HG03060 (cell line): Measurements from ENCODE around the gene BTNL2.
A peak's percentile ranks its signal among the peaks of the same experiment; 100 is the strongest.
"Not testable (repeated sequence)": the region's sequence is repeated elsewhere in the genome, so short reads cannot be mapped to it uniquely, and the experiment has no call there.

Source experiments
- ATAC-seq: cut with Tn5 transposase; IDR thresholded peaks from one replicate; pipeline ENCODE4 v1.9.1; 2021; ENCODE audit warnings: low read depth, moderate number of reproducible peaks; ENCODE audit not compliant: unreplicated experiment

Gene BTNL2, protein sequence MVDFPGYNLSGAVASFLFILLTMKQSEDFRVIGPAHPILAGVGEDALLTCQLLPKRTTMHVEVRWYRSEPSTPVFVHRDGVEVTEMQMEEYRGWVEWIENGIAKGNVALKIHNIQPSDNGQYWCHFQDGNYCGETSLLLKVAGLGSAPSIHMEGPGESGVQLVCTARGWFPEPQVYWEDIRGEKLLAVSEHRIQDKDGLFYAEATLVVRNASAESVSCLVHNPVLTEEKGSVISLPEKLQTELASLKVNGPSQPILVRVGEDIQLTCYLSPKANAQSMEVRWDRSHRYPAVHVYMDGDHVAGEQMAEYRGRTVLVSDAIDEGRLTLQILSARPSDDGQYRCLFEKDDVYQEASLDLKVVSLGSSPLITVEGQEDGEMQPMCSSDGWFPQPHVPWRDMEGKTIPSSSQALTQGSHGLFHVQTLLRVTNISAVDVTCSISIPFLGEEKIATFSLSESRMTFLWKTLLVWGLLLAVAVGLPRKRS

DNA sequence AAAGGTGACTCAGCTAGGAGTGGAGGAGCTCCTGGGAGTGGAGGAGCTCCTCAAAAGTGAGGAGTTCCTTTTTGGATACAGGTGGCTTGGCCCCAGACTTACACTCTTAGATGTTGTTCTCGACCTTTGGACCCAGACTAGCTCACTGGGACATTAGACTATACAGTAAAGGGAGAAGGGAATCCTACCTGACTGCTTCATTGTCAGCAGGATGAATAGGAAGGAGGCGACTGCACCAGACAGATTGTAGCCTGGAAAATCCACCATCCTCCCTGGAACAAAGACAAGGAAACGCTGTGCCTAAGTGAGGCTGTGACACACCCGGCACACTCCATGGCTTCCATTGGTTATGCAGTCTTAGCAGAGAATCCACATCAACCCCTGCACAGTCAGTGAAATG, at the start of gene BTNL2:
BTNL2 (minus strand) TSS at position 325 of the 400 bp plus-strand sequence; CDS start at position 267, 58 bp downstream.
- ATAC-seq: no peak

DNA sequence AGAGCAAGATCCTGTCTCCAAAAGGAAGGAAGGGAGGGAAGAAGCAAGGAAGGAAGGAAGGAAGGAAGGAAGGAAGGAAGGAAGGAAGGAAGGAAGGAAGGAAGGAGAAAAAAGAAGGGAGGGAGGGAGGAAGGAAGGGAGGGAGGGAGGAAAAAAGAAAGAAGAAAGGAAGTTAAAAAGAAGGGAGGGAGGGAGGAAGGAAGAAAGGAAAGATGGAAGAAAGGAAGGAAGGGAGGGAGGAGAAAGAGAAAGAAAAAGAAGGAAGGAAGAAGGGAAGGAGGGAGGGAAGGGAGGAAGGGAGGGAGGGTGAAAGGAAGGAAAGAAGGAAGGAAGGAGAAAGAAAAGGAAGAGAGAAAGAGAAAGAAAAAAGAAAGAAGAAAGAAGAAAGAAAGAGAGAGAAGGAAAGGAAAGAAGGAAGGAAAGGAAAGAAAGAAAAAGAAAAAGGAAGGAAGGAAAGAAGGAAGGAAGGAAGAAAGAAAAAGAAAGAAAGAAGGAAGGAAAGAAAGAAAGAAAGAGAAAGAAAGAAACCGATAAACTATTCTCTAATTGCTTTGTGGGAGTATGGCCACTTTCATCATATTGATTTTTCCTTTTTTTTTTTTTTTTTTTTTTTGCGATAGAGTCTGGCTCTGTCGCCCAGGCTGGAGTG, 42.2 kb upstream of the BTNL2 start:
- ATAC-seq: no peak

DNA sequence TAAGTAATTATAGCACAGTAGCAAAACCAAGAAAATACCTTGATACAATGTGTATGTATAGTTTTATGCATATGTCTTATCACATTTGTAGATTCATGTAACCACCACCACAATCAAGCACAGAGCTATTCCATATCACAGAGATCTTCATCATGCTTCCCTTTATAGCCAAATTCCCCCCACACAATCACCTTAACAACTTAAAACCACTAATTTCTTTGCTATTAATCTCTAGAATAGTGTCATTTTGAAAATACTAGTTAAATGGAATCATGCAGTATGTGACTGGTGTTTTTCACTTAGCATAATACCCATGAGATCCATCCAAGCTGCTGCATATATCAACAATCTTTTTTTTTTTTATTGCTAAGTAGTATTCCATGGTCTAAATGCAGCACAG, 41.0 kb upstream of the BTNL2 start:
- ATAC-seq: no peak

DNA sequence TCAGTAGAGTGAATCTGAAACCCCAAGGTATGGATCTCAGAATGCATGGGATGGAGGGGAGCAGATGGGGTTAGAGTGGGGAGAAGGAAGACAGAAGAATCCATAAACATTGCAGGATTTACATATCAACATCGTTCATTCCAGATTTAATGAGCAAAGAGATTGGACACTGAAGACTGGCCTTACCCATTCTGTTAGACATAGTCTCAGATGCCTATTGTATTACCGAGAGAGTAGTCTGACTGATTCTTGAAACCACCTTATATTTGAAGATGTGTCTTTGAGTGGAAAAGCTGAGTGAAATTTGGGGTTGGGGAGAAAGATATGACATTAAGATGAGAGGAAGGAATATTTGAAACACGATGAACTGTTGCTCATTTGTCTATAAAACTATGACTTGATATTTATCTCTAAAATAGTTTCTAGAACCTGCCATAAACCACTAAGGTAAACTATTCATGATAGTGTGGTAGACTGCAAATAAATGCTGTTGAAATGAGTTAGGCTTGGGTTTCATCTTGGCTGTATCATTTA, 38.4 kb upstream of the BTNL2 start:
- no peak for ATAC-seq

DNA sequence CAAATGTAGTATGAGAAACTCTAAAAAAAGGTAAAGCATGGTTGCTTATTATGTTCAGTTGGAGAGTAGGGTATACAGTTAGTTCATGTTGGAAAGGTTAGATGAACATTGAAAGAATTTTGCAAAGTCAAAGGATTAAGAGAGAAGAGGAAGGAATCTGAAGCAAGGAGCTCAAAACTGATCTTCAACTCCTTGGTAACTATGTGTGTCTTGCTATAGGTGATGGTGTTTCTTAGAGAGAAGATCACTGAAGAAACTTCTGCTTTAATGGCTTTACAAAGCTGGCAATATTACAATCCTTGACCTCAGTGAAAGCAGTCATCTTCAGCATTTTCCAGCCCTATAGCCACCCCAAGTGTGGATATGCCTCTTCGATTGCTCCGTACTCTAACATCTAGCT, 37.5 kb upstream of the BTNL2 start:
- ATAC-seq: no peak

DNA sequence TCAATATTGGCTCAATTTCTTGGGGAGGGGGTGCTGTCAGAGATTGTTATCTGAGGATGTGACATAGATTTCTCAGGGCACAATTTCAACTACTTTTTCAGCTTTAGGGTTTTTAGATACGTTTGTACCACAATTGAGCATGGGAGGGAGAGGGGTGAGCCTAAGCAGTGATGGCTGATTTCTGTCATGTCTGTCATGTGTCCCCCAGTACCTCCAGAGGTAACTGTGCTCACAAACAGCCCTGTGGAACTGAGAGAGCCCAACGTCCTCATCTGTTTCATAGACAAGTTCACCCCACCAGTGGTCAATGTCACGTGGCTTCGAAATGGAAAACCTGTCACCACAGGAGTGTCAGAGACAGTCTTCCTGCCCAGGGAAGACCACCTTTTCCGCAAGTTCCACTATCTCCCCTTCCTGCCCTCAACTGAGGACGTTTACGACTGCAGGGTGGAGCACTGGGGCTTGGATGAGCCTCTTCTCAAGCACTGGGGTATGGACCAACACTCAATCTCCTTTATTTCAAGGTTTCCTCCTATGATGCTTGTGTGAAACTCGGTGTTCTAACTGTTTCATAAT, 36.1 kb upstream of the BTNL2 start:
- ATAC-seq: no peak

DNA sequence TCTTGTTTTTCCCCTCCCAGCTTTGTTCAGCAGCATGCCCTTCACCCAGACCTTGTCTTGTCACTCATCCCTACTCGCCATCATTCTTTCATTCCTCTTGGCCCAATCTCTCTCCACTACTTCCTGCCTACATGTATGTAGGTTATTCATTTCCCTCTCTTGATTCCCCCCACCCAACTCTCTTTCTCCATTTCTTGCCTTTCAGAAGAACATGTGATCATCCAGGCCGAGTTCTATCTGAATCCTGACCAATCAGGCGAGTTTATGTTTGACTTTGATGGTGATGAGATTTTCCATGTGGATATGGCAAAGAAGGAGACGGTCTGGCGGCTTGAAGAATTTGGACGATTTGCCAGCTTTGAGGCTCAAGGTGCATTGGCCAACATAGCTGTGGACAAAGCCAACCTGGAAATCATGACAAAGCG, 35.3 kb upstream of the BTNL2 start:
- no peak for ATAC-seq

DNA sequence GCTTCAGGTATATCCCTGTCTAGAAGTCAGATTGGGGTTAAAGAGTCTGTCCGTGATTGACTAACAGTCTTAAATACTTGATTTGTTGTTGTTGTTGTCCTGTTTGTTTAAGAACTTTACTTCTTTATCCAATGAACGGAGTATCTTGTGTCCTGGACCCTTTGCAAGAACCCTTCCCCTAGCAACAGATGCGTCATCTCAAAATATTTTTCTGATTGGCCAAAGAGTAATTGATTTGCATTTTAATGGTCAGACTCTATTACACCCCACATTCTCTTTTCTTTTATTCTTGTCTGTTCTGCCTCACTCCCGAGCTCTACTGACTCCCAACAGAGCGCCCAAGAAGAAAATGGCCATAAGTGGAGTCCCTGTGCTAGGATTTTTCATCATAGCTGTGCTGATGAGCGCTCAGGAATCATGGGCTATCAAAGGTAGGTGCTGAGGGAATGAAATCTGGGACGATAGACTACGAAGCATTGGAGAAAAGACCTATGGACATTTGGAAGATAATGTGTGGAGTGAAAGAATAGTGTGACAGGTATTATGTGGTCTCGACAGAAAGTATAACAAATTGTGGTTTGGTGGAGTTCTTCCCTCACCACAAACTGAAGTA, 32.7 kb upstream of the BTNL2 start, which contains the start of gene HLA-DRA:
HLA-DRA (plus strand) TSS at position 286 of the 613 bp plus-strand sequence; CDS start at position 350, 64 bp downstream.
- ATAC-seq: peak; percentile 33

DNA sequence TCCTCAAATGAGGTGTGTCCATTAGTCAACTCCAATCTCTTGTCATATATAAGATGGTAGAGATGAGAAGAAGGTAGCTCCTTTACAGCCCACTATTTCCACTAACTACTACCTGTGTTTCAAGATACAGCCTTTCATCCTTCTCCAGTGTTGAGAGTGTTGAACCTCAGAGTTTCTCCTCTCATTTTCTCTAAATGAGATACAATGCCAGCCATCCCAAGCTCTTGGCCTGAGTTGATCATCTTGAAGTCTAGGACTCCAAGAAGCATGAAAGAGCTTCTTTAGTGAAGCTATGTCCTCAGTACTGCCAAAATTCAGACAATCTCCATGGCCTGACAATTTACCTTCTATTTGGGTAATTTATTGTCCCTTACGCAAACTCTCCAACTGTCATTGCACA, 32.2 kb upstream of the BTNL2 start:
- ATAC-seq: no peak

DNA sequence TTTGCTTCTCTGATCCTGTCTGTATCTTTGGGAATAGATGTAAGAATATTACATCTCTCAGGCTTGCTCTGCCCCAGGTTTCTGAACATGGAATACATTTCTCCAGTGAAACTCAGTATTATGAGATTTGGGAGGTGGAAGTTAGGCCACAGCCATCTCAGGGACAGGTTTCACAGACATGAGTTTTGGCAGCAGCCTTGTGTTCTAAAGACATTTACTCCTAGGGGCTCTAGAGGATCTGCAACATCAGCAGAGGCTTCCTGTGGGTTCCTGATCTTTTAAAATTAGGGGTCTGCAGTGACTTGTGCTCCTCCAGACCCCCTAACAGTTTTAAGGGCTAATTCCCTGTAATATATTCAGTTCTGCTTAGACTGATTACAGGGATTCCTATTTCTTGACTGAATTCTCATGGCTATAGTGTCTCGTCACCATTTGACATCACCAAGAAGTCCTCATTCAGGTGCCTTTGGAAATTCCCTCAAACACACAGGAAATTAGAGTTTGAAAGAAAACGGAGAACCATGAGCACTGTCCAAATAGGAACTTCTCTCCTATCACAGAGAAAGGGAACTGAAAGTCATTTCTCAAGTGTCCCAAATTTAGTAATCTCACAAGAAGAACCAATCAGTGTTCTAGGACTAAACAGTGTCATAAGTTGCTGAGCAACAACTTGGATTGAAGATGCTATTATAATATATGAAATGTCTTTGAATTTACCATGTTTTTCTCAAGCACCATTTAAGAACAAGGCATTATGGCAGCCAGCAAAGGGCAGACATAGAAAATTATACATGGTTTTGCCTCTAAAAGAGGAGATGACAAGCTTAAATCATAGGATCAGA, 30.2 kb upstream of the BTNL2 start:
- peak; percentile 62 for ATAC-seq

DNA sequence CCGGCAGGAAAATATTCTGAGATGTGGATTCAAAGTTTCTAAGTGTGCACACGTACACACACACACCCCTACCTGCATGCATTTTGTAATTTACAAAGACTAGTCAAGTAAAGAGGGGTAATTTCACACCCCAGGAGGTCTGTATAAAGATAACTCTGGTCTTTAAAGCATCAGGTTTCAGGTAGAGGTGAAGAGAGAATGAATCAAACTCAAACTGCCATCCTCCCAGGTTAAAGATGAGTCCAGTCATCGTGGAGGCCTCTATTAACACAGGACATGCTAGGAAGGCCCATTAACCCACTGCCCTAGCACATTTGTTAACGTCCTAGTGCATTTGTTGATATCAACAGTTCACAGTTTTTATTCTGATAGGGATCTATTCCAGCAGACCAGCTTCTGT, 29.2 kb upstream of the BTNL2 start:
- no peak for ATAC-seq

DNA sequence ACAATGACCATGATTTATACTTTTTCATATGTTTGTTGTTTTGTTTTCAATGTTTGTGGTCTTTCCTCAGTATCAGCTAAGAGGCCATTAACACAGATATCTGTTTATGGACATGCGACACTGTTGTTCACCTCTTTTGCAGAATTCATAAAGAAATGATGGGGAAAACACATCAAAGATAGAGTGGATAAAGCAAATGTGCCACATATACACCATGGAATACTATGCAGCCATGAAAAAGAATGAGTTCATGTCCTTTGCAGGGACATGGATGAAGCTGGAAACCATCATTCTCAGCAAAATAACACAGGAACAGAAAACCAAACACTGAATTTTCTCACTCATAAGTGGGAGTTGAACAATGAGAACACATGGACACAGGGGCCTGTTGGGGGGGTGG, 27.0 kb upstream of the BTNL2 start:
- ATAC-seq: not testable (repeated sequence)

DNA sequence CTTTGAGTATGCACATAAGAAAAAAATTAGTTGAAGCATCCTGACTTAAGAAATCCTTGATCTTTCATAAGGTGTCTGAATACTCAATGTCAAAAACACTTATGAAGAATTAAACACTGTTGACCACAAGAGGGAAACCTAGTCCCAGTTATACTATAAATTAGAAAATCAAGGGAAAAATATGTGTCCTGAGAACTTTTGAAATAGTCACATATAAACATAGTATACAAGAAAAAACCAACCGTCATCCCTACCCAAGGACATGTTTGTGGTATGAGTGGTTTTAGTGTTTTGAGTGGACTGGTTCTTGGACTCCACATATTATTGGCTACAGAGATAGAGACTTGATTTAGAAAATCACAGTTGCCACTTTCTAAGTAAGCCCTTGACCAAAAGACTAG, 25.1 kb upstream of the BTNL2 start:
- ATAC-seq: no peak

DNA sequence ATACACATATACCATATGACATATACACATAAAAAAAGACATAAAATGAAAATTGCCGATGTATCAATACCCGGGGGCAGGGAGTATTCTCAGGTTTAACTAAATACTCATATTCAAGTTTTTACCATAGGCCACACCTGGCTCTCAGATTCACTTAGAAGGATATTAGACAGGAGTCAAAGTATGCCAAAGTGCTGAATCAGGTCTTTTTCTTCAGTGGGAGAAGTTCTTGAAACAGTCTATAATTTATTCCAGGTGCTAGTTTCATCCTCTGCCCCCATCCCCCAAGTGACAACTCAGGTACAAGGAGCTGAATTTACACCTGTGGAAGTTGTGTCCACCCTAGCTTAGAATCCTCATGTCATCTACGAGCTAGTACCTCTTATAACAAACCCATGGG, 24.2 kb upstream of the BTNL2 start:
- no peak for ATAC-seq

DNA sequence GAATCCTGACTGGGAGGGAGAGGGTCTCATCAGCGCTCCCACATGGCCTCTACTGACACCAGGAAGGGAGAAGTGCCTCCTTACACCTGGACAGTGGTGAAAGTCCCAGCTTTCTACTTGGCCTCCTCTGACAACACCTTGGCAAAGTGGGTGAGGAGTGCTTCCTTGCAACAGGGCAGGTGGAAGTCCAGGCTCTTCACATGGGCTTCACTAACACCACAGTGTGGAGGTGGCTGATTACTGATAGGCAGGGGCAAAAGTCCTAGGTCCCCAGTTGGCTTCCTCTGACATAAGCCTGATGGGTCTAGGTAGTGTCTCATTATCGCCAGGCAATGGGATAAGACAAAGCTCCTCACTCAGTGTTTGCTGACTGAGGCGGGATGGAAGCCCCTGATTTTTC, 23.2 kb upstream of the BTNL2 start:
- ATAC-seq: no peak

DNA sequence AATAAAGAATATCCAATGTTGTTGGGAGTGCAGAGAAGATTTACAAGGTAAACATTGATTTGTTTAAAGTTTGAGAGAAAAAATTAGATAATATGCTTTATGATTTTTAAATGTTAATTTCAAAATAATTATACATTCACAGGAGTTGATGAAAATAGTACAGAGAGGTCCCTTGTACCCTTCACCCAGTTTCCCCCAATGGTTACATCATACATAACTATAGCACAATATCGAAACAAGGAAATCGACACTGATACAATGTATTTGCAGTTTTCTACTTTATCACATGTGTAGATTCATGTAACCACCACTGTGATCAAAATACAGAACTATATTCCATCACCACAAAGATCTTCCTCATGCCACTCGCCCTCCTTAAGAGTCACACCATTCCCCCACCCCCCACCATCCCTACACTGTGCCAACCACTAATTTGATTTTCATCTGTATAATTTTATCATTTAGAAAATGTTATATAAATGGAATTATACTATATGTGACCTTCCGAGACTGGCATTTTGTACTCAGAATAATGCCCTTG, 21.0 kb upstream of the BTNL2 start:
- no peak for ATAC-seq

DNA sequence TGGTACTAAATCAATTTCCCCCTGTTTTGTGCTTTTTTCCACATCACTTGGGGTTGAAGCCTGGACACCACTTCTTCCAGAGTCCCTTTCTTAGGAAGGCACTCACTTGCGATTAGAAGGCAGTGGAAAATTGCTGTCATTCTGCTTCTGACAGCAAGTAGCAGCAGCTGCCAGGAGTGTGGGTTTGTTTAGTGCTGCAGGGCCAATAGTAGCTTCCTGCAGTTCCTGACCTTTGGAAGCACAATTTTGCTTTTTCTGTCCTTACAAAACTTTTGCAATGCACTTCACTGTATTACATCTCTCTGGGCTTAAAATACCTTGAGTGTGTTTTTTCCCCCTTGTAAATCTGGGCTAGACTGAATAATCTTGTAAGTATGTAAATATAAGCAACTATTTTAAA, 20.2 kb upstream of the BTNL2 start:
- ATAC-seq: no peak

DNA sequence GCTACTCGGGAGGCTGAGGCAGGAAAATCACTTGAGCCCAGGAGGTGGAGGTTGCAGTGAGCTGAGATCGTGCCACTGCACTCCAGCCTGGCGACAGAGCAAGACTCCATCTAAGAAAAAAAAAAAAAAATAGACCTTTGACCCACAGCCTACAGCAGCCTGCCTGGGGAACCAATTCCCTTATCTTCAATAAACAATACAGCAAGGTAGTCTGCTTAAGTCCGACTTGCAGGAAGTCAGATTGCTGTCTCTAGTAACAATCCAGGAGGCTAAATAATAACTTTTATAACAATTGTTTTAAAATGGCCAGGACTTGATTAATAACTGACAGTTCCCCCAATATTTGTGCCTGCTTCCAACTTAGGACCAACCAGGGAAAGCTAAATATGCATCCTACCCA, 19.4 kb upstream of the BTNL2 start:
- no peak for ATAC-seq

DNA sequence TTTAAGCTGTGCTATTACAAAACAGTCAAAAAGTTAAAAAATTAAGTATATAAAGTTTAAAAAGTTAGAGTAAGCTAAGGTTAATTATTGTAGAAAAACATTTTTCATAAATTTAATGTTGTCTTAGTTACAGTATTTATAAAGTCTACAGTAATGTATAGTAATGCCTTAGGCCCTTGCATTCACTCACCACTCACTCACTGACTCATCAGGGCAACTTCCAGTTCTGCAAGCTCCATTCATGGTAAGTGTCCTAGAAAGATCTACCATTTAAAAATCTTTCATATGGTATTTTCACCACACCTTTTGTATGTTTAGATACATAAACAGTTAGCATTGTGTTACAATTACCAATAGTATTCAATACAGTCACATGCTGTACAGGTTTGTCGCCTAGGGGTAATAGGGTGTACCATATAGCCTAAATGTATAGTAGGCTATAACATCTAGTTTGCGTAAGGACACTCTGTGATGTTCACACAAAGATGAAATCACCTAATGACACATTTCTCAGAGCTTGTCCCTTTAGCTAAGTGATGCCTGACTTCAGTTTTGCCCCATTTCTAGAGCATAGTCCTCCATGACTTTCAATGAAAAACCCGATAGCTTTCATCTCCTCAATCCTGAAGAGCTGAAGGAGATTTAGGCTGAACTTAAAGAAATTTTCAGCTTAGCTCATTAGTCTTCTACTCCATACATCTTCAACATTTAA, 17.8 kb upstream of the BTNL2 start:
- no peak for ATAC-seq
